ENCODE data around the gene OR2W3.

Gene OR2W3

DNA sequence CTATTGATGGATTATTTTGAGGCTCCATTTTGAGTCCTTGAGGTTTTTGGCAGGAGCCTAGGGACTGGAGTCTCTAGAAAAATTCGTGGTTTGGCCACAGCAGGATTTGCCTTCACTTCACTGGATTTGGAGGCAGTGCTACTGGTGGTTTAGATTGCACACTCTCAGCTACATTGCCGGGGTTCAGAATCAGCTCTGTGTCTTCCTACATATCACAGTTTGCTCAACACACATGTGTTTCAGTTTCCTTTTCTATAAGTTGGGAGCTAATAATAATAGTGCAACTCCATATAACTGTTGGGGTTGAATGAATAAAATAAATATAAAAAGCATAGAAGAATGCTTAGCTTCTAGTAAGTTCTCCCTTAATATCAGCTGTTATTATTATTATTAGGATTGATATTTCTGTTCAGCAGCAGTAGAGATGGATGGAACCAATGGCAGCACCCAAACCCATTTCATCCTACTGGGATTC lies at the start of gene OR2W3:
OR2W3 (plus strand) TSS at position 425 of the 475 bp plus-strand sequence; CDS start at position 425, 0 bp downstream.
- no peak for DNase-seq

DNA sequence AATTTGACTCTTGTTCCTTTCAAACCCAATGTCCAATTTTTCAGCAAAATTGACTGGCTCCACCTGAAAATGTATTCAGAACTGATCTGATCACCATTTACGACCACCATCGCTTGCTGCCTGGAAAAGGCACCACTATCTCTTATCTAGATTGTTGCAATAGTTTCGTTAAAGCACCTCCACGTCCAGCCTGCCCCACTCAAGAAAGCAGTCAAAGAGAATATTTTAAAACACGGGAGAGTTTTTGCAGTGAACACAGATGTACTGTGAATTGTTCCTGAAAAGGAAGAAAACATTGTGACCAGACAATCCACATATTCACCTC lies 49.7 kb upstream of the OR2W3 start:
- DNase-seq, result no peak

DNA sequence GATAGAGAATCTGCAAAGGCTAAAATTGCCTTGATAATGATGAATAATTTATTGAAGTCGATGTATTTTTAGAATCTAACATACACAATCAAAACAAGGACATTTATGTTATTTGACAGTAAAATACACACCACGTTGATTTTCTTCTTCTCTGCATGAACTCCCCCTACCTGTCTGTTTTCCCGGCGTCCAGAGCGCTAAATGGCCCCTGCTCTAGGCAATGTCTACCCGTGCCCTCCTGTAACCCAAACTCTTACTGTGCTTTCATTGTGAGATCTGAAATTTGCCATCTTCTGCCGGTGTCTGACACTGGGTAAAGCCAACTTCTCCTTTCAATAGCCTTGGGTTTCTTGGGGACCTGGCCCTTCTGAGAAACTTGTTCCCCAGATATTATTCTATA lies 47.0 kb upstream of the OR2W3 start:
- no peak for DNase-seq

- DNase-seq, result no peak
Observed at GRCh38 chr1:247849616-247850015, 45.8 kb upstream of the OR2W3 start.

DNA sequence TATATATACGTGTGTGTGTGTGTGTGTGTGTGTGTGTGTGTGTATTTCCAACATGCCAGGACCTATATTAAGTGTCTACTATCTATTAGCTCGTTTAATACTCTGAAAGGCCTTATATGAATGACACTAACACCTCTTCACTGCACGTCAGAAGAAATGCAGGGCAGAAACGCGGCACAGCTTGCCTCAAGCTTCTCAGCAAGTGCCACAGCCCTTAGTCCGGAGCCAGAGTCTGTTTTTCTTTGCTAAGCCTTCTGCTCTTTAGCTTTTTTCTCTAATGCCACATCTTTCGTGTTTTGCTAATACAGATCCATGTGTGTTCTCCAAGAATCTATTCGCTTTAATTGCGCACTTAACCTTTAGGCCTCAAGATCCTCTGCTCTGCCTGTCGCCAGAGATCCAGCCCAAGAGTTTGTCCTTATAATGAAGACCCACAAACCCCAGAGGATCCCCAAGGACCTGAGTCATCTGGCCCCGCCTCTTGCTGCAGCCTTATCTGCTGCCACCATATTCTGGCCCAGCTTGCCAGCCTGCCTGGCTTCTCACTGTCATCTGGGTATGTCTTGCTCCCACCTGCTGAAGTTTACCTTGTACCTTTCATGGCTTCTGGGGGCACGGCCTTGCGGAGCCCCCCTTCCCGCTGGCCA lies 40.4 kb upstream of the OR2W3 start:
- no peak for DNase-seq

- DNase-seq, result no peak
Observed at GRCh38 chr1:247855911-247856310, 39.5 kb upstream of the OR2W3 start.

DNA sequence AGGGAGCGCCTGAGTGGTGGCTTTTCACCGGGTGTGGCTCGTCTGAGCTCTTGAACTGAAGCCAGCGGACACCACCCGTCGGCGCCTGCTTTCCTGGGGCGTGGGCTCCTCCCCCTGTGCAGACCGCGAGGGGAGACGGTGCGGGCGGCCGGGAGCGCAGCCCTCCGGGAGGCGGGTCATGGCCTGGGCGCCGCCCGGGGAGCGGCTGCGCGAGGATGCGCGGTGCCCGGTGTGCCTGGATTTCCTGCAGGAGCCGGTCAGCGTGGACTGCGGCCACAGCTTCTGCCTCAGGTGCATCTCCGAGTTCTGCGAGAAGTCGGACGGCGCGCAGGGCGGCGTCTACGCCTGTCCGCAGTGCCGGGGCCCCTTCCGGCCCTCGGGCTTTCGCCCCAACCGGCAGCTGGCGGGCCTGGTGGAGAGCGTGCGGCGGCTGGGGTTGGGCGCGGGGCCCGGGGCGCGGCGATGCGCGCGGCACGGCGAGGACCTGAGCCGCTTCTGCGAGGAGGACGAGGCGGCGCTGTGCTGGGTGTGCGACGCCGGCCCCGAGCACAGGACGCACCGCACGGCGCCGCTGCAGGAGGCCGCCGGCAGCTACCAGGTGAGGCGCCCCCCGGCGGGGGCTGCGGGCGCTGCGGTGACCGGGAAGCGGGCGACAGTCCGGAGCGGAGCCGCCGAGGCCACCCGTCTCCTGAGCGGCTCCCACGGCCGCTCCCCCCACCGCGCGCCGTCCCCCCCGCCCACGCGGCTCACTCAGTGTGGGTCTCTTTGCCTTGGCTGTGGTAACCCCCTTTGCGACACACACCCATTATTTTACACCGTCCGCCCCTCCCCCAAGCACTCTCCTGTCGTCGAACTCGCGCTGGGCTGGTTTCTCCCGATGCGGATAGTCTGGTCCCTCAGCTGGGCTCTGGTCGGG lies 38.1 kb upstream of the OR2W3 start, which contains the start of gene TRIM58:
TRIM58 (plus strand) TSS at position 119 of the 916 bp plus-strand sequence; CDS start at position 179, 60 bp downstream.
- no peak for DNase-seq

DNA sequence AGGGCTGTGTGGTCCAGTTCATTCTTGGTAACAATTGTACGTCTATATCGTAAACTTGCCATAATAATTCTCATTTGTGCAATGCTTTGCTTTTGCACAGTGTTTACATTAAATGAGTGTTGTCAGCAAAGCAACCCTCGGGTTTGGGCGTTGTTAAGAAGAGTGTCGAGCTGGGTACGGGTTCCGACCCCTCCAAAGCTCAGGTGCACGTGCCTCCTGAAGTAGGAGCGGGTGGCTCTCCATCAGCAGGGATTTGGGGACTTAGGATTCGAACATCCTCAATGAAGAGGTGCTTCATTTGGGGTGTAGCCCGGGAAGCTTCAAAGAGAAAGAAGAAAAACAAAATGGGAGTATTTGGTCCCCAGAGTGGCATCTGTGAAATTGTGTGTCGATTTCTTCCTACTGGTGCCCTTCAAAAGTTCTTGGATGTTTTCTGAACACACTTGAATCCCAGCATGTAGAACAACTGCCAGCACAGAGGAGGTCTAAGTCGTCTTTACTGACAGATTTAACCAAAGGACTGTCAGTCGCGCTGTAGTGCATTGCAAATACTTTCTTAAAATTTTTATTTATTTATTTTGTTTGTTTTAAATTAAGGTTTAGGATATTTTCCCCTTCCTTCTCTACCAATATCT lies 37.3 kb upstream of the OR2W3 start:
- no peak for DNase-seq

GRCh38 chr1:247862756-247863155 lies 32.6 kb upstream of the OR2W3 start:
- no peak for DNase-seq

DNA sequence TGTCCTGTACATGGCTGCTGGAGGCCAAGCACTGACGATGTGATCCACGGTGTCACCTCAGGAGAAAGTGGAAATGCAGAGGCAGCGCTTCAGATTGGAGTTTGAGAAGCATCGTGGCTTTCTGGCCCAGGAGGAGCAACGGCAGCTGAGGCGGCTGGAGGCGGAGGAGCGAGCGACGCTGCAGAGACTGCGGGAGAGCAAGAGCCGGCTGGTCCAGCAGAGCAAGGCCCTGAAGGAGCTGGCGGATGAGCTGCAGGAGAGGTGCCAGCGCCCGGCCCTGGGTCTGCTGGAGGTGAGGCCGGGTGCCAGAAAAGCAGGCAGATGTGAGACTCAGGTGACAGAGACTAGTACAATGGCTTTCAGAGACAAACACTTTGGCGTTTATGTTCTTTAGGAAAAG lies 30.7 kb upstream of the OR2W3 start:
- no peak for DNase-seq

DNA sequence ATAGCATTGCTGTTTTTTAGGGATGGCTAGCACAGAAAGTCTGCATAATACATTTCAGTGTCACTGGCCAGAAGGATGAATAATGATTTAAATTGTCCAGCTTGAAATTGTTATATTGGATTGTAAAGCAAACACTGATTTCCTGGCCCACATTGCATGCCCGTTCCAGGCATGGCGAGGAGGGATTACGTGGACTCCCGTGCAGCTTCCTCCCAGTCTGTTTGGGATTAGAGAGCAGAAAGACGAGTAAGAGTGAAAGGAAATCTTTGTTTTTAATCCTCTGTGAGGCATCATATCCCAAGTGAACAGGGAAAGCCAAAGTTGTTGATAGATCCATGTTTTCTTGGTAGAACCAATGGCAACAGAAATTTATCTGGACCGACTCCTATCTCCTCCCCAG lies 30.0 kb upstream of the OR2W3 start:
- DNase-seq, result no peak

DNA sequence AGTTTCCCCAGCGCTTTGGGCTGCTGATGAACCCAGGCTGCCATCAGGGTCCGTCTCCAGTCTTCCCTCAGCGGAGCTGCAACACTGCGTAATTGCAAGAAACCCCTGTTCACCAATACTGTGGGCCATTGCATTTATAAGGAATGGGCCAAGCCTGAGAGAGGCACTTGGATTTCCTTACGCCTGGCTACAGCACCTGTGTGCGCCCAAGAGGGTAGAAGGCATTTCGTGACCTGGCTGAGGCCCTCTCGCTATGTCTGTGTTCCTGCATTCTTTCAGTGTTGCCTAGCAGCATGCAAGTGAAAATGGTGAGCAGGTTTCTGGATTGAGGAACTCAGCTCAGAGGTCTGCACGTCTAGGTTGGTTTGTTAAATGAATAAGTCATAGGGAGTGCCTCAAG lies 12.0 kb upstream of the OR2W3 start:
- DNase-seq, result no peak

DNA sequence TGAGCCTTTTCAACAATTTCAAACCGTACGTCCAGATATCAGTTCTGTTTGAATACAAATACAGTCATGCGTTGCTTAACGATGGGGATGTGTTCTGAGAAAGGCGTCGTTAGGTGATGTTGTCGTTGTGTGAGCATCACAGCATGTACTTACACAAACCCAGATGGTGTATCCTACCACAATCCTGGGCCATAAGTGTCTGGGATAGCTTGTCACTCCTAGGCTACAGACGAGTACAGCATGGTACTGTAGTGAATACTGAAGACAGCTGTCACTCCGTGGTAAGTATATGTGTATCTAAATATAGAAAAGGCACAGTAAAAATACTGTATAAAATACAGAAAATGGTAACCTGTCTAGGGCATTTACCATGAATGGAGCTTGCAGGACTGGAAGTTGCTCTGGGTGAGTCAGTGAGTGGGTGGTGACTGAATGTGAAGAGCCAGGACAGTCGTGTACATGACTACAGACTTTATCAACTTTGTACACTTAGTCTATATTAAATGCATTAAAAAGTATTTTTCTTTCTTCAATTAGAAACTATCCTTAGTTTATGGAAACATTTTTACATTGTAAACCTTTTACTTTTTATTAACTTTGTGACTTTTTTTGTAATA lies 10.5 kb upstream of the OR2W3 start:
- no peak for DNase-seq

DNA sequence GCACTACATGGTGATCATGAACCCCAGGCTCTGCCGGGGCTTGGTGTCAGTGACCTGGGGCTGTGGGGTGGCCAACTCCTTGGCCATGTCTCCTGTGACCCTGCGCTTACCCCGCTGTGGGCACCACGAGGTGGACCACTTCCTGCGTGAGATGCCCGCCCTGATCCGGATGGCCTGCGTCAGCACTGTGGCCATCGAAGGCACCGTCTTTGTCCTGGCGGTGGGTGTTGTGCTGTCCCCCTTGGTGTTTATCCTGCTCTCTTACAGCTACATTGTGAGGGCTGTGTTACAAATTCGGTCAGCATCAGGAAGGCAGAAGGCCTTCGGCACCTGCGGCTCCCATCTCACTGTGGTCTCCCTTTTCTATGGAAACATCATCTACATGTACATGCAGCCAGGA lies 589 bp downstream of the OR2W3 start:
- no peak for DNase-seq

GRCh38 chr1:247904122-247904521 lies 8.7 kb downstream of the OR2W3 start:
- DNase-seq, result no peak

DNA sequence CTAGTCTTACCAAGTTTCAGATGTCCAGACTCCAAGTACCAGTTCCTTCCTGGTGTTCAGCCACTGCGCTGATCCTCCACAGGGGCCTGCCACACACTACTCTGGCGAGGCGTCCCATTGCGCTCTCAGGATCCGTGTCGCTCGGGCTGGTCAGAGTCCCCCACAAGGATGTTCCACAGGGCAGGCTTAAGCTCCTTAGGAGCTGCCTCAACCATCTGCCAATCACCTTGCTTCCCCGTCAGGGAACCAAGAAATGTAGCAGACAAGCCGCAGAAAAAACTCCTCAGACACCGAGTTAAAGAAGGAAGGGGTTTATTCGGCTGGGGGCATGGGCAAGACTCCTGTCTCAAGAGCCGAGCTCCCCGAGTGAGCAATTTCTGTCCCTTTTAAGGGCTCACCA lies 9.8 kb downstream of the OR2W3 start:
- no peak for DNase-seq

GRCh38 chr1:247905910-247906503 lies 10.6 kb downstream of the OR2W3 start:
- DNase-seq, result no peak

- DNase-seq, result no peak
Observed at GRCh38 chr1:247906504-247907047, 11.2 kb downstream of the OR2W3 start.

GRCh38 chr1:247908766-247909165 lies 13.4 kb downstream of the OR2W3 start:
- DNase-seq, result no peak

- no peak for DNase-seq
Observed at GRCh38 chr1:247913786-247914185, 18.4 kb downstream of the OR2W3 start.

GRCh38 chr1:247914941-247915662 lies 19.7 kb downstream of the OR2W3 start:
- DNase-seq, result no peak

- no peak for DNase-seq
Observed at GRCh38 chr1:247919952-247920351, 24.6 kb downstream of the OR2W3 start, which contains the start of gene OR2T8. OR2T8 (plus strand) TSS chr1:247920252; CDS start chr1:247921018, 766 bp downstream.
